K562 (cell line): ENCODE results near the gene SENP8. TPM values are rescaled to one million over a fixed set of nuclear protein-coding genes. Genes with fewer than 3 reads are reported as not detected.

Source experiments
- HCFC1 ChIP-seq: IDR thresholded peaks from 2 replicates; pipeline ENCODE4 v1.6.1; 2012; ENCODE audit warnings: low read depth, low read length, improper control_type of control experiment
- U2AF1 ChIP-seq: fragments of 200-400 bp; formaldehyde crosslinking; optimal IDR thresholded peaks from 2 replicates; pipeline ENCODE3; 2017; ENCODE audit warnings: mild to moderate bottlenecking, low read depth, low read length, moderate library complexity
- polyA plus RNA-seq, 8 experiments: library from polyadenylated mRNA; depleted of rRNA in 4 of 8; stranded (reverse) in 5 of 8; unstranded in 3 of 8; fragments of >200 nt; fragmentation: Nextera tagmentation in 2 of 8; fragmentation: Illumina TruSeq in 1 of 8; extraction: Ambion mirVana in 2 of 8; extraction: Trizol in 1 of 8; gene quantifications; 2 replicates each; pipeline versions ENCODE4 v1.2.1 to v1.2.3, GENCODE V29; 2011 to 2014; ENCODE audit warnings: inconsistent platforms in 1 of 8, missing spikeins in 1 of 8
- total RNA-seq, 7 experiments: library from RNA; depleted of rRNA in 6 of 7; stranded (reverse); fragments of >200 nt in 6 of 7; fragmentation: Illumina TruSeq in 2 of 7; extraction: Trizol in 2 of 7; gene quantifications; 2 replicates each; pipeline versions ENCODE4 v1.2.1 to v1.2.3, GENCODE V29; 2011 to 2021; ENCODE audit warnings: low replicate concordance in 1 of 7
- TF ChIP-seq, protein P1 (sequence below): fragments of 250-450 bp; sonication (Bioruptor Pico); IDR thresholded peaks from 2 replicates; pipeline ENCODE4 v1.4.0; 2020
- TF ChIP-seq, protein P2 (sequence below): fragments of 450-650 bp; formaldehyde crosslinking; conservative IDR thresholded peaks from 2 replicates; pipeline ENCODE4 v1.4.0; 2022; ENCODE audit warnings: mild to moderate bottlenecking, missing genetic modification characterization

The SENP8 gene
- total and polyA plus RNA-seq, 9 of the 15 experiments (the other 6 are each of a cell fraction or from before 2014, with no cell fraction given): 1.4 to 5.4 (median 2.4) TPM

GRCh38 chr15:72146221-72146620 is 28.0 kb downstream of the SENP8 start (continued):
- TF ChIP-seq, protein P1, sequence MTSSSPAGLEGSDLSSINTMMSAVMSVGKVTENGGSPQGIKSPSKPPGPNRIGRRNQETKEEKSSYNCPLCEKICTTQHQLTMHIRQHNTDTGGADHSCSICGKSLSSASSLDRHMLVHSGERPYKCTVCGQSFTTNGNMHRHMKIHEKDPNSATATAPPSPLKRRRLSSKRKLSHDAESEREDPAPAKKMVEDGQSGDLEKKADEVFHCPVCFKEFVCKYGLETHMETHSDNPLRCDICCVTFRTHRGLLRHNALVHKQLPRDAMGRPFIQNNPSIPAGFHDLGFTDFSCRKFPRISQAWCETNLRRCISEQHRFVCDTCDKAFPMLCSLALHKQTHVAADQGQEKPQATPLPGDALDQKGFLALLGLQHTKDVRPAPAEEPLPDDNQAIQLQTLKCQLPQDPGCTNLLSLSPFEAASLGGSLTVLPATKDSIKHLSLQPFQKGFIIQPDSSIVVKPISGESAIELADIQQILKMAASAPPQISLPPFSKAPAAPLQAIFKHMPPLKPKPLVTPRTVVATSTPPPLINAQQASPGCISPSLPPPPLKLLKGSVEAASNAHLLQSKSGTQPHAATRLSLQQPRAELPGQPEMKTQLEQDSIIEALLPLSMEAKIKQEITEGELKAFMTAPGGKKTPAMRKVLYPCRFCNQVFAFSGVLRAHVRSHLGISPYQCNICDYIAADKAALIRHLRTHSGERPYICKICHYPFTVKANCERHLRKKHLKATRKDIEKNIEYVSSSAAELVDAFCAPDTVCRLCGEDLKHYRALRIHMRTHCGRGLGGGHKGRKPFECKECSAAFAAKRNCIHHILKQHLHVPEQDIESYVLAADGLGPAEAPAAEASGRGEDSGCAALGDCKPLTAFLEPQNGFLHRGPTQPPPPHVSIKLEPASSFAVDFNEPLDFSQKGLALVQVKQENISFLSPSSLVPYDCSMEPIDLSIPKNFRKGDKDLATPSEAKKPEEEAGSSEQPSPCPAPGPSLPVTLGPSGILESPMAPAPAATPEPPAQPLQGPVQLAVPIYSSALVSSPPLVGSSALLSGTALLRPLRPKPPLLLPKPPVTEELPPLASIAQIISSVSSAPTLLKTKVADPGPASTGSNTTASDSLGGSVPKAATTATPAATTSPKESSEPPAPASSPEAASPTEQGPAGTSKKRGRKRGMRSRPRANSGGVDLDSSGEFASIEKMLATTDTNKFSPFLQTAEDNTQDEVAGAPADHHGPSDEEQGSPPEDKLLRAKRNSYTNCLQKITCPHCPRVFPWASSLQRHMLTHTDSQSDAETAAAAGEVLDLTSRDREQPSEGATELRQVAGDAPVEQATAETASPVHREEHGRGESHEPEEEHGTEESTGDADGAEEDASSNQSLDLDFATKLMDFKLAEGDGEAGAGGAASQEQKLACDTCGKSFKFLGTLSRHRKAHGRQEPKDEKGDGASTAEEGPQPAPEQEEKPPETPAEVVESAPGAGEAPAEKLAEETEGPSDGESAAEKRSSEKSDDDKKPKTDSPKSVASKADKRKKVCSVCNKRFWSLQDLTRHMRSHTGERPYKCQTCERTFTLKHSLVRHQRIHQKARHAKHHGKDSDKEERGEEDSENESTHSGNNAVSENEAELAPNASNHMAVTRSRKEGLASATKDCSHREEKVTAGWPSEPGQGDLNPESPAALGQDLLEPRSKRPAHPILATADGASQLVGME (CRISPR knock-in tag): no peak
- TF ChIP-seq, protein P2, sequence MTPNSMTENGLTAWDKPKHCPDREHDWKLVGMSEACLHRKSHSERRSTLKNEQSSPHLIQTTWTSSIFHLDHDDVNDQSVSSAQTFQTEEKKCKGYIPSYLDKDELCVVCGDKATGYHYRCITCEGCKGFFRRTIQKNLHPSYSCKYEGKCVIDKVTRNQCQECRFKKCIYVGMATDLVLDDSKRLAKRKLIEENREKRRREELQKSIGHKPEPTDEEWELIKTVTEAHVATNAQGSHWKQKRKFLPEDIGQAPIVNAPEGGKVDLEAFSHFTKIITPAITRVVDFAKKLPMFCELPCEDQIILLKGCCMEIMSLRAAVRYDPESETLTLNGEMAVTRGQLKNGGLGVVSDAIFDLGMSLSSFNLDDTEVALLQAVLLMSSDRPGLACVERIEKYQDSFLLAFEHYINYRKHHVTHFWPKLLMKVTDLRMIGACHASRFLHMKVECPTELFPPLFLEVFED (CRISPR knock-in tag): no peak
- TF ChIP-seq U2AF1 (no peak), HCFC1 (no peak)
